Omental fat pad (tissue), 4 donors: ENCODE results near the gene KDM4C. TPM values are rescaled to one million over a fixed set of nuclear protein-coding genes. Genes with fewer than 3 reads are reported as not detected.

Experiments used
- ATAC-seq: fragments of 150-250 bp; one replicate; pipeline ENCODE4 v1.9.1; 2016; ENCODE audit warnings: mild to moderate bottlenecking, moderate library complexity; ENCODE audit not compliant: low FRiP score
- DNase-seq: peaks from one replicate; pipeline ENCODE4 v3.0.0-alpha.2; 2019; ENCODE audit warnings: low spot score
- total RNA-seq, 4 donors: library from RNA; depleted of rRNA; stranded (reverse); fragments of >200 nt; gene quantifications; one replicate each; pipeline ENCODE4 v1.1.0, GENCODE V29; 2016
- TF ChIP-seq, protein P1 (sequence below), 3 donors: fragments of 450-650 bp; IDR thresholded peaks; one replicate each; pipeline ENCODE4 v1.5.1; 2016 to 2017; ENCODE audit warnings: antibody characterized with exemption in 3 of 3, mild to moderate bottlenecking in 3 of 3, moderate library complexity in 2 of 3

Gene KDM4C
- total RNA-seq, 4 donors from 2014 or later = 24.9 to 37.0 (median 32.0) TPM

DNA sequence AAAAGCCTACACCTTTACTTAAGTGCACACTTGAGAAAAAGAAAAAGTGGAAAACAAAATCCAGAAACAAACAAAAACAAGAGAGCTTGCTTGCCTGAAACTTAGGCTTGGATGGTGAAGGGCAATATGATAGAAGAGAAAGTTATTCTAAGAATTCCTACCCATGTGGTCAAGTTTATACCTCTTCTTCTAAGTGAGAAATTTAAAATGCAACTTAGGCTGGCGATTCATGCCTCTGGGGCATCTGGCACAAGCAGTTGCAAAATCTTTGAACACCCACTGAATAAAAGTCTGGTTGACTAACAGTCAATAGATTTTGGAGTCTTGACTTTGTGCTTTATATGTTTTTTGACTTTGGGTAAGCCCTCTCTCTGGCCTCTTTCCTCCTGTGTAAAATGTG is 239.6 kb downstream of the KDM4C start:
- no peak for ATAC-seq
- DNase-seq = no peak
- TF ChIP-seq, protein P1, sequence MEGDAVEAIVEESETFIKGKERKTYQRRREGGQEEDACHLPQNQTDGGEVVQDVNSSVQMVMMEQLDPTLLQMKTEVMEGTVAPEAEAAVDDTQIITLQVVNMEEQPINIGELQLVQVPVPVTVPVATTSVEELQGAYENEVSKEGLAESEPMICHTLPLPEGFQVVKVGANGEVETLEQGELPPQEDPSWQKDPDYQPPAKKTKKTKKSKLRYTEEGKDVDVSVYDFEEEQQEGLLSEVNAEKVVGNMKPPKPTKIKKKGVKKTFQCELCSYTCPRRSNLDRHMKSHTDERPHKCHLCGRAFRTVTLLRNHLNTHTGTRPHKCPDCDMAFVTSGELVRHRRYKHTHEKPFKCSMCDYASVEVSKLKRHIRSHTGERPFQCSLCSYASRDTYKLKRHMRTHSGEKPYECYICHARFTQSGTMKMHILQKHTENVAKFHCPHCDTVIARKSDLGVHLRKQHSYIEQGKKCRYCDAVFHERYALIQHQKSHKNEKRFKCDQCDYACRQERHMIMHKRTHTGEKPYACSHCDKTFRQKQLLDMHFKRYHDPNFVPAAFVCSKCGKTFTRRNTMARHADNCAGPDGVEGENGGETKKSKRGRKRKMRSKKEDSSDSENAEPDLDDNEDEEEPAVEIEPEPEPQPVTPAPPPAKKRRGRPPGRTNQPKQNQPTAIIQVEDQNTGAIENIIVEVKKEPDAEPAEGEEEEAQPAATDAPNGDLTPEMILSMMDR (IDR thresholded peaks at IDR 0.05) = no peak

DNA sequence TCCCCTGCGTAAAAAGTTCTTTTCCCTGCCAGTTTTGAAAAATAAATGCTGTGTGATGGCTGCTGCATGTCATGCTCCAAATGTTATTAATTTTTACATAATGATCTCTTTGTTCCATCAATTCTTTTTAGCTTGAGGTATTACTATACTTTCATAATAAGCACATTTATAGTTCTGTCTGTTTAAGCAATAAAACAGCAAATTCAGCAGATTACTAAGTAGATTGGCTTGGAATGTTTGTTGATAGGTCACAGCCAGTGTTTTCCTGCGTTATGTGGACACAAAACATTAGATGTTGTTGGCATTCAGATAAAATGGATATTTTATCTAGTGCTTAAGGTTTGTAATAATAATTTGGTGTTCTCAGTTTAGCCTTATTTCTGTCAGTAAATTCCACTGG is 242.0 kb downstream of the KDM4C start:
- TF ChIP-seq, protein P1 (IDR thresholded peaks at IDR 0.05) = no peak
- no peak for ATAC-seq
- DNase-seq = no peak

DNA sequence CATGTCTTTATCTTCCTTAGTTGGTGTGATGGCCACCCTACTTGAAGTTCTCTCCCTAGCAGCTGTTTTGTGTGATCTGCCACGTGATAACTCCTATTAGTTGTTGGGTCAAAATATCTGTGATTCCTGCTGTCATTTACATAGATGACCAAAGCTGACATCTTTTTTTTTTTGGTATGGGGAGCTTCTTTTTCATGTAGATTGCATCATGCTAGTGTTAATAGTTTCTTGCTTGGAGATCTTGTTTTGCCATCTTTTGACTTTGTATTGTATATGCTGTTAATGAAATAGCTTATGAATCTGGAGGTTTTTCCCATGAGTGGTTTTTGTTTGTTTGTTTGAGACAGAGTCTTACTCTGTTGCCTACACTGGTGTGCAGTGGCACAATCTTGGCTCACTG is 243.8 kb downstream of the KDM4C start:
- ATAC-seq = no peak
- no peak for DNase-seq
- TF ChIP-seq, protein P1 (IDR thresholded peaks at IDR 0.05) = no peak

DNA sequence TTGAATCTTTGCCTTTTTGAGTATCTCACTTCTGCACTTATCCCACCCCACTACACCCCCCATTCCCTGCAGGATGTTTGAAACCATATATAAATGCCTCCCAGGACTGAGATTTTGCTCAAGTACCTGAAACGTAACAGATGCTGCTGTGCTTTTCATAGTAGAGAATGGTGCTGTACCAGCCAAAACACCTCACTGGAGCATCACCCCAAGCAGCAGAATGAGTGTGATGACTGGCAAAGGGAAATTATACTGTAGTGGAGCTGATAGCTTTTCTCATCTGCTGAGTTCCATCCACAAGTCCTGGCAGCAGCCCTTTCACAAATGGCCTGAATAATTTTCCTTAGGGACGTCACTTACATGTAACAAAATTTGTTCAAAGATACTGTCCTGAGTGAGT is 246.1 kb downstream of the KDM4C start:
- ATAC-seq = no peak
- no peak for DNase-seq
- TF ChIP-seq, protein P1 (IDR thresholded peaks at IDR 0.05) = no peak

DNA sequence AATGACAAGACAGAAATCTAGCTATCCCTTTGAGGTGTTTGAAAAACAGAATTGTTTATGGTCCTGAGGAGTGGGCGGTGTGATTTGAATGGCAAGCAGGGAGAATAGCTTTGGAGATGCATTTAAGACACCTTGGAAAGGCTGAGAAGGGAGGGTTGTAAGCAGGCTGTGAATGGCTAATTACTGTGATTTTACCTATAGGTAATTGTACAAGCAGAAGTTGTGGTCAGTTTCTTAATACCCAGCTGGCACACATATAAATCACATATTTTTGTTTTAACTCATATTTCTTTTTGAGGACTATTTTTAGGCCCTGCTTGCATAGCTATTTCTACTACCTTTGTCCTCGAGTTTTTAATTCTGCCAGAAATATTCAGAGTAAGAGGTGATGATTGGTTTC is 248.6 kb downstream of the KDM4C start:
- DNase-seq (no peak), ATAC-seq (no peak)
- TF ChIP-seq, protein P1 (IDR thresholded peaks at IDR 0.05) = no peak

DNA sequence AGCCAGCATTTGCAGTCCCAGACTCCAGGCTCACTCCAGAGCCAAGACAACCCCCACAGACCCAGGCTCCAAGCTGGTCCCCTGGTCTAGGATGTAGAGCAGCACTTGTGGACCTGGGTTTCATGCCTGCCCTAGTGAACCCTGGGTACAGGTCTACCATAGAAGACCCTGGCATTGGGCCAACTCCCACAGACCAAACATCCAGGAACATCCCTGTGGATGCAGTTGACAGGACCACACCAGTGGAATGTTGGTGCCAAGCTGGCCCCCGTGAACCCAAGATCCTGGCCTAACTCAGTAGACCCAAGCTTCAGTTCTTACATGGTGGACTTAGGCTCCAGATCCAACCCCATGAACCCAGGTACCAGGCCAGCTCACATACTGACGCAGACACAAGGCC is 250.6 kb downstream of the KDM4C start:
- DNase-seq (no peak), ATAC-seq (no peak)
- TF ChIP-seq, protein P1 (IDR thresholded peaks at IDR 0.05) = no peak

DNA sequence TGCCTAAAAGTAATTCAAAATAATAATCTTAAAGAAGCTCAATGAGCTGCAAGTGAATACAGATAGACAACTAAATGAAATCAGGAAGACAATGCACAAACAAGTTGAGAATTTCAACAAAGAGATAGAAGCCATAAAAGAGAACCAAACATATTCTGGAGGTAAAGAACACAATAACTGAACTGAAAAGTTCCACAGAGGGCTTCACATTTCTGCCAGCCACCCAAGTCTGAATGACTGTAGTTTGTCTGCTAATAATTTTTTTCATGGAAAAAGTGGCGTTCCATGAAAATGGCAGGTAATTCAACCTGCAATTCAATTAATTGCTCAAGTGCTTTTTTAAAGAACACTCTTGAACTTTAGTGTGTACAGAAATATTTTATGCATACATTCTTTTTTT is 251.3 kb downstream of the KDM4C start:
- ATAC-seq (no peak), DNase-seq (no peak)
- TF ChIP-seq, protein P1 (IDR thresholded peaks at IDR 0.05) = no peak
